HG03469 (cell line): ENCODE measurements around the gene DBNL.
A peak's percentile ranks its signal among the peaks of the same experiment; 100 is the strongest.
"Not testable (repeated sequence)": the region's sequence is repeated elsewhere in the genome, so short reads cannot be mapped to it uniquely, and the experiment has no call there.

Experiments
- ATAC-seq: cut with Tn5 transposase; IDR thresholded peaks from one replicate; pipeline ENCODE4 v1.9.1; 2021; ENCODE audit warnings: mild to moderate bottlenecking, moderate library complexity, moderate number of reproducible peaks; ENCODE audit not compliant: unreplicated experiment

Gene DBNL

DNA sequence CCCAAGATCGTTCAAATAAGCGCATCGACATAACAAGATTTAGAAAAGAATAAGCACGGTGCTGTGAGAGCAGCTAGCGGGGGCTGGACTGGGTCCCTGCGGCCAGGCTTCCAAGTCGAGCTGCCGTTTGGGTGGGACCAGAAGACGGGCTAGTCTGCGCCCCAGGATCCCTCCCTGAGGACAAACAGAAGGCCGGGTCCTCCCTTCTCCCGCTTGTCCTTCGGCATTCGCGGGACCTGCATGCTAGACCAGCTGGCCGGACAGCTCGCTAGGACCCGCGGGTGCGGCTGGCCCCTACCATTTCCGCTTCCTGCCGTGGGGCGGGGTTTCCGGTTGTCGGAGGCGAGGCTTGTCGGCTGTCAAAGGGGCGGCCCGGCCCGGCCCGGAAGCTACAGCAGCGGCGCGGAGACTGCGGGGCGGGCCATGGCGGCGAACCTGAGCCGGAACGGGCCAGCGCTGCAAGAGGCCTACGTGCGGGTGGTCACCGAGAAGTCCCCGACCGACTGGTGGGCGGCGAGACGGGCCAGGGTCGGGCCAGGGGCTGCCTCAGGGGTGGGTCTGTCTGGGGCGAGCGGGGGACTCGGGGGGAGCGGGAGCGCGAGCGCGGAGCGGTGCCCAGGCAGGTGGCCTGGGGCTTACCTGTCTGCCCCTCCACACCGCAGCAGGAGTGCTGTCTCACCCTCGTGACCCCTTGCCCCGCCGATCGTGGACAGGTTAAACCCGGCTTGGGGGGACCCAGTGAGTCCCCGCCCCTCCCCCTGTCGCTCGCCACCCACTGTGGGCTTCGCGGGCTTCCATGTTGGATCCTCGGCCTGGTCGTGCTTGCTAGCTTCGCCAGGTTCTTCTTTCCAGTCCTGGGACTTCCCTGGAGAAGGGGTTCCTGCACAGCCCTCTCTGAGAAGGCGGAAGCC is at the start of gene DBNL:
Gene DBNL, plus strand, starts transcription at position 388 of the 911 bp plus-strand sequence. Its CDS starts 36 bp downstream, at position 424.
- ATAC-seq: no peak

DNA sequence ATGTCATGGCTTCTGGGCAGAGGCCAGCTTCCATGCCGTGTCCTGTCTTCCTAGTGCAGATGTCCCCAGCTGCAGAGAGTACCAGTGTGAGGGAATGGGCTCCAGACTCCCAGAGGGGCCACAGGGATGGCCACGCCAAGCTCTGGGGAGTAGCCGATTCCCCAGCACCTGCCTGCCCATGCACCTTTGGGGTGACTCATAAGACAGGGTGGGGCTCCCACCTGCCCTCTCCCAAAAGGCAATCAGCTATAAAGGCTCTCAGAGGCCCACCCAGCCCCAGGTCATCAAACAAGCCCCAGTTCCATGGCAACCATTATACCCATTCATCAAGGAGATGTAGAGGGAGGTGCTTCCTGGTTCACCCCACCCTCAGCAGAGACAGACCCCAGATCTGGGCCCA is 47.0 kb upstream of the DBNL start, which contains the start of gene SPDYE1:
Gene SPDYE1, plus strand, starts transcription at position 366 of the 400 bp plus-strand sequence. CDS start 2,053 bp downstream, outside the sequence.
- ATAC-seq: not testable (repeated sequence)

DNA sequence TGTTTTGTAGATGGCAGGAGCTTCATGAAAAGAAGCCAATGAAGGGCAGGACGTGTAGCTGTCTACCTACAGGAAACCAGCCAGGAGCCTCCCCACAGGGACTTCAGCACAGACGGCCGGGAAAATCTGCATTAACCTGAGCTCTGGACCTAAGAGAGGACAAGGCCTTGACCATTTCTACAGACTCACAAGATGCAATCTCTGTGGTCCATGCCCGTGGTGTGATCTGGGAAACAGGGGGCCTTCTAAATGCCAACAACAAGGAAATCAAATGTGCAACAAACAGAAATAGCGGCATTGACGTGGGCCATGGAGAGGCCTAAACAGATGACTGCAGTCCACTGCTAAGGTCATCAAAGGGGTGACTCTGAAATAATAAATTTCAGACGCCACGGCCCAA is 32.4 kb upstream of the DBNL start:
- ATAC-seq: not testable (repeated sequence)

DNA sequence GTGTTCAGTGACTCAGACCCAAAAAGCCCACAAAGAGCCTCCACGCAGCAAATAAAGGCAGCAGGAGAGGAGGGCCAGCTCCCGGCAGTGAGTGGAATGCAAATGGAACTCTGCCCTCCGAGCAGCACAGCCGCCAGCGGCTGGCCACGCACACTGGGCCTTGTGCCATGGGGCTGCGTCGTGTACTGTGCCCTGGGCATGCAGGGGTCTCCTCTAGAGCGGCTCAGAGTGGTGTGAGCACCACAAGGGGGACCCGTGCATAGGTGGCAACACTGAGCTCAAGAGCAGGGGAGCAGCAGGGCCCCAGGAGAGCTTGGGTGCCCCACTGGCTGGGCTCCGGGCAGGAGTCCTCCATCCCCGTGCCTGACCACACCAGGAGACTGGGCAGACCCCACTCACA is 29.4 kb upstream of the DBNL start:
- ATAC-seq: not testable (repeated sequence)

DNA sequence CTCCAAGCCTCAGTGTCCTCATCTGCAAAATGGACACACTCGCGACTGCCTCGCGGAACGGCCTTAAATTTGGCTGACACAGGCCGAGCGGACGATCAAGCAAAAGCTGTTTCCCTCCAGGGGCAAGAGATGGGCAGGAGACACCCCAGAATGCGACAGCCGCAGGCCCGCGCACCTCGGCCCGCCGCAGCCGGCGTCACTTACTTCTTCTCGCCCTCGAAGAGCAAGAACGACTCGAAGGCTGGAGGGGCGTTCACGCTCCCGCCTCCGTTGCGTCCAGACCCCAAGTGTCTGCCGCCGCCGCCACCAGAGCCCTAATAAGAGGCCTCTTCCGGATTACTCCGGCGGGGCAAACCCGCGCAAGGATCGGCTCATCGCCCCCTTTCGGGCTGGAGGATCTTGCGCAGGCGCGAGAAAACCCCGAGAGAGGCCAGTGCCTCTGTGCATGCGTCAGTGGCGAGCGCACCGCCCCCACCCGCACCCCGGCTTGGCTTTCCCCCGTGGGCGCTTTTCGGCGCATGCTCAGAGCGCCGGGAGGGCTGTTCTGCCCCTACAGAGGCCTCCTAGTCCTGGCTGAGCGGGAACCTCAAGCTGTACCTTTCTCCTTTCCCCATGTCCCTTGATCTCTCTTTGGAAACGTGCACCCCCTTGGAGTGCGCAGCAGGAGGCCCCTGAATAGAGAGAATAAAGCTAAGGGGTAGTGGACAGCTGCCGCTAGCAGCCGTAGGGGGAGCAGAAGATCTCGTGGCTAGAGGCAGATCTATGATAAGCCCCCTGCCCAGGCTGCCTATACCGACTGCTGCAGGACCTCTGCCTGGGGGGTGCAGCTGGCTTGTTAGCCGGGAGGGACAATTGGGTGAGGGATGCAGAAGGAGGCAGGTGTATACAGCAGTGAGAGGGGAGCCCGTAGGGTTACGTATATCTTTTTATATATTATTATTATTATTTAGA is 25.4 kb upstream of the DBNL start:
- peak; percentile 87 for ATAC-seq

DNA sequence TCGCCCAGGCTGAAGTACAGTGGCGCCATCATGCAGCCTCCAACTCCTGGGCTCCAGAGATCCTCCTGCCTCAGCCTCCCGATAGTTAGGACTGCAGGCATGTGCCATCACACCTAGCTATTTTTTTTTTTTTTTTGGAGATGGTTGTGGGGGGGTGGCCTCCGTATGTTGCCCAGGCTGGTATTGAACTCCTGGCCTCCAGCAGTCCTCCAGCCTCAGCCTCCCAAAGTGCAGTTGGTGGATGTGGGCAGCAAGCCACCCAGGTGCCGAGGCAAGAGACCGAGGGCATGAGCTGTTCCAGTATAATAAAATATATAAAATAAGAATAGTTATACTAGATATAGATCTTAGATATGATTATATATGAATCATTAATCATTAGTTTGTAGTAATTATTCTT is 24.7 kb upstream of the DBNL start:
- ATAC-seq: not testable (repeated sequence)

DNA sequence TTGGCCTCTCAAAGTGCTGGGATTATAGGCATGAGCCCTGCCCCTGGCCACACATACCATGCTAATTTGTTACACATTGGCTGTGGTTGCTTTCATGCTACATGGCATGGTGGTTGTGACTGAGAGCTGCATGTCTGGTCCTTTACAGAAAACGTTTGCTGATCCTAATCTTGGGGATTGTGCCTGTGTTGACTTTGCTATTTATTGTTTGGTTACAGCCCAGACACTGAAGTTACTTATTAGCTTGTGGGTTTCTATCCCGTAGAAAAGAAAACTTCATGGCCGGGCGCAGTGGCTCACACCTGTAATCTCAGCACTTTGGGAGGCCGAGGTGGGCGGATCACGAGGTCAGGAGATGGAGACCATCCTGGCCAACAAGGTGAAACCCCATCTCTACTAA is 22.4 kb upstream of the DBNL start:
- ATAC-seq: not testable (repeated sequence)

DNA sequence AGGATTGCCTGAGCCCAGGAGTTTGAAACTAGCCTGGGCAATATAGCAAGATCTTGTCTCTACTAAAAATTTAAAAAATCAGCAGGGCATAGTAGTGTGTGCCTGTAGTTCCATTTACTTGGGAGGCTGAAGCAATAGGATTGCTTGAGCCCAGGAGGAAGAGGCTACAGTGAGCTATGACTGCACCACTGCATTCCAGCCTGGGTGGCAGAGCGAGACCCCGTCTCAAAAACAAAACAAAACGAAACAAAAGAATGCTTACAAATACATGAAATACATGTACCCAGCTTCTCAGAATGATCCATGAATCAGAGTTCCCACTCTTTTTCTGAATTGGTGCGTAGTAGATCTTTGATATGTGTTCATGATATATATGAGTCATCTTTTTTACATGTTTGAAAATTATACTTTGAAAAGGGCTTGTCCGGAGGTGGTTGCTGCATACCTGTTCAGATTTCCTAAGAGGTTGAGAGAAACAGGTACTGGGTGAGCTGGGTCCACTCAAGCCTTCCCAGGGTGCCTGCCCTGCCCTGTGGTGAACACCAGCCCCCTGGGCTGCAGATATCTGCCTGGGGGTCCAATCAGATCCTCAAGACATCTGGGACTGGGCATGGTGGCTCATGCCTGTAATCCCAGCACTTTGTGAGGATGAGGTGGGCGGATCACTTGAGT is 21.6 kb upstream of the DBNL start:
- ATAC-seq: not testable (repeated sequence)

DNA sequence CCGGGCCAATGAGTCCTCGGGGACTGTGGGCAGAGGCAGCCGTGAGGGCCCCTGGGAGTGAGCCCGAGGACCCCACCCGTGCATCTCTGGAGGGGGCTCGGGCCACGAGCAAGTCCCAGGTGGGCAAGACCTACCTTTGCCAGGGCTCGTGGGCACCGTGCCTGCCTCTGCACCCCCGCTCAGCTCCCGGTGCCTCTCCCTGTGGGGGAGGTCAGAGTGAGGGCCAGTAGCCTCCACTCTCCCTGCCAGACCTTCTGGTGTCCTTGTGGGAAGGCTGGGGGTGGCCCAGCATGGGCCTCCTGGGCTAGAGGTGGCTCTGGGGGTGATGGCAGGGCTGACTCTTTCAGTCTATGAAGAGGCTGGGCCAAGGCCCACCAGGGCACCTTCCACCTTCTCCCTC is 15.1 kb upstream of the DBNL start:
- ATAC-seq: not testable (repeated sequence)

DNA sequence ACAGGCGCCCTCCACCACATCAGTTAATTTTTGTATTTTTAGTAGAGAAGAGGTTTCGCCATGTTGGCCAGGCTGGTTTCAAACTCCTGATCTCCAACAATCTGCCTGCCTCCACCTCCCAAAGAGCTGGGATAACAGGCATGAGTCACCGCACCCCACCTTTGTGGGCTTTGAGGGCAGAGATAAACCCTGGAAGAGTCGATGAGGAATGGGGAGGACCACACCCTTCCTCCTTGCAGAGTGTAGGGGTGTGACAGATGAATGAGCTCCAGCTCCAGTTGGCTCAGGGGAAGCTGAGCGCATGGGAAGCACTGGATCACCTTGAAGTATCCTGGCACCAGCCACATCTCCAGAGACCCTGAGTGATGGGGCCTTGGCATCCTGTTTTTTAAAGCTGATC is 14.5 kb upstream of the DBNL start:
- not testable (repeated sequence) for ATAC-seq

DNA sequence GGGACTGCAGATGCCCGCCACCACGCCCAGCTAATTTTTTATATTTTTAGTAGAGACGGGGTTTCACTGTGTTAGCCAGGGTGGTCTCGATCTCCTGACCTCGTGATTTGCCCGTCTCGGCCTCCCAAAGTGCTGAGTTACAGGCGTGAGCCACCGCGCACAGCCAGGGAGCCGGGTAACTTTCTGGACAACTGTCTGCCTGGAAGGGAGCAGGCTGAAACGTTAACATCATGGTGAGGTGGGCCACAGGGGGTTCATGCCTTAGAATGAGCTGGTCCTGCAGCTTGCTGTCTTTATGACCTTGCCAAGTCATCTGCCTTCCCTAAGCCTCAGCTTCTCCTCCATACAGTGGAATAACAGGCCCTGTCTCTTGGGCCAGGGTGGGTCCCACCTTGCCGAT is 13.2 kb upstream of the DBNL start:
- ATAC-seq: not testable (repeated sequence)

DNA sequence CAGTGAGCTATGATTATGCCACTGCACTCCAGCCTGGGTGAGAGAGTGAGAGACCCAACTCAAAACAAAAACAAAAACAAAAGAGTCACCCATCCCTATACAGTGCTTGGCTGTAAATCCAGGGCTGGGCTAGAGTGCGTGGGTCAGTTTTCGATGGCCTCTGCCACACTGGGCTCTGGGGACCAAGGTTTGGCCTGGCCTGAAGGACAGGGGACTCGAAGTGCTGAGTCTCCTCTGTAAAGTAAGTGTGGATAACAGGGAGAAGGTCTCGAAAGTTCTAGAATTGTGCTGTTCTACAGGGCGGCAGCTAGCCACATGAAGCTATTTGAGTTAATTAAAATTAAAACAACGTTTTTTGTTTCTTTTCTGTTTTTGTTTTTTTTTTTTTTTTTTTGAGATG is 12.5 kb upstream of the DBNL start:
- ATAC-seq: not testable (repeated sequence)

DNA sequence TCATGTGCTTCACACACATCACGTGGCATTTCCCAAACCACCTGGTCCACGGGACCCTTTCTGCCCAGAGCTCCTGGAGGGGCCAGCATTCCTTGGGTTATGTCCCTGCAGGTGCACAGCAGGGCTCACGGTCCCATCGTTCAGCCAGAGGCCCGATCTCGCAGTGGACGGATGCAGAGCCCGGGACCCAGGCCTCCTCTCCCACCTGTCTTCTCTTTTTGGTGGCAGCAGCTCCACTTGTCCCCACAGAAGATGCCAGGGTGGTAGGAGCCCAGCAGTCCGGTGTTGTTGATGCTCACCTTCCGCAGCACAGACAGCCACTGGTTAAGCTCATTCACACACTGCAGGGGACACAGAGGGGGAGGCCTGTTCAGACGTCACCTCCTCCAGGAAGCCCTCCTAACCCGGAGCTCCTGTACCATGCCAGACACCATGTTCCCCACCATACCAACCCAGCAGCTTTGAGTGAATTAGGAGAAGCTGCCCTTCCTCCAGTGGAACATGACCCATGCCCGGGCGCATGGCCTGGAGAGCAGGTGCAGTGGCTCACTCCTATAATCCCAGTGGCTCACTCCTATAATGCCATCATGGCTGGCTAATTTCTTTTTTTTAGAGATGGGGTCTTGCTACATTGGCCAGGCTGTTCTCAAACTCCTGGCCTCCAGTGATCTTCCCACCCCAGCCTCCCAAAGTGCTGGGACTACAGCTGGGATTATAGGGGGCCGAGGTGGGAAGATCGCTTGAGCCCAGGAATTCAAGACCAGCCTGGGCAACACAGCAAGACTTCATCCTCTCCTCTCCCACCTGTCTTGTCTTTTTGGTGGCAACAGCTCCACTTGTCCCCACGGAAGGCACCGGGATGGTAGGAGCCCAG is 10.3 kb upstream of the DBNL start:
- not testable (repeated sequence) for ATAC-seq

DNA sequence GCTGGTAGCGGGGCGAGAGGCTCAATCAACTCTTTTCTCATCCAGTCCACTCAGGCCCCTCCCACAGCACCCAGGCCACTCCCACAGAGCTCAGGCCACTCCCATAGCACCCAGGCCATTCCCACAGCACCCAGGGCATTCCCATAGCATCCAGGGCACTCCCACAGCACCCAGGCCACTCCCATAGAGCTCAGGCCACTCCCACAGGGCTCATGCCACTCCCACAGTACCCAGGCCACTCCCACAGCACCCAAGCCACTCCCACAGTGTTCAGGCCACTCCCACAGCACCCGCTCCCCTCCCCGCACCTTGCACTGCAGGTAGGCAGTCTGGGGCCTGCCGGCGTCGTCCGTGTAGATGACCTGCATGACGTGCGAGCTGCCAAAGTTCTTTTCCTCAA is 8.1 kb upstream of the DBNL start:
- not testable (repeated sequence) for ATAC-seq

DNA sequence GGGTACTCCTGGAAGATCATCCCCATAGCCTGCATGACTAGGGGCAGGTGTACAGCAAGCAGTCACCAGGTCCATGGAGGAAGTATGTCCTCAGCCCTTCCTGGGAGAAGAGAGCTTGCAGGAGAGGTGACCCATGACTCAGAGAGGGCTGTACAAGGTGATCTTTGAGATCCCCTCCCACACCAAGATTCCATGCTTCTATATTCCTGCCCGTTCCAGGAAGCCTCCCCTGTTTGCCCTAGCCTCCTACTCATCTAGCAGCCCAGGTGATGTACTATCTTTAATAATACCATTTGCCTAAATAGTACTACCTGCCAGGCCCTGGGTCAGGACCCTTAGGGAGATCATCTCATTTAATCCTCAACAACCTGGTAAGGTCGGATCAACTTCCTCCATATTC is 6.6 kb upstream of the DBNL start:
- ATAC-seq: not testable (repeated sequence)

DNA sequence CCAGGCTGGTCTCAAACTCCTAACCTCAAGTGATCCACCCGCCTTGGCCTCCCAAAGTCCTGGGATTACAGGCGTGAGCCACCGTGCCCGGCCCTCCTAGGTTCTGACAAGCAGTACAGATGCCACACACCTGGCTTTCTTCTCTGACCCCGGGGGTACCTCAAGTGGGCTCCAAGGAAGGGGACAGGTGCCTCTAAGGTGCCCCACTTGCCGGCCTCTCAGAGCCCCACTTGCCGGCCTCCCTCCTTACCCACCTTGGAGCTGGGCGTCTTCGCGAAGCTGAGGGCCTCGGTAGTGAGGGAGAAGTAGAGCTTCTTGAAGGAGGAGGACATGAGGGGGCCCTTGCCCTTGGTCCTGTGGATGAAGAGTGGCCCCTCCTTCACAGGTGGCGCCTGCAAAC is 5.9 kb upstream of the DBNL start:
- ATAC-seq: not testable (repeated sequence)

DNA sequence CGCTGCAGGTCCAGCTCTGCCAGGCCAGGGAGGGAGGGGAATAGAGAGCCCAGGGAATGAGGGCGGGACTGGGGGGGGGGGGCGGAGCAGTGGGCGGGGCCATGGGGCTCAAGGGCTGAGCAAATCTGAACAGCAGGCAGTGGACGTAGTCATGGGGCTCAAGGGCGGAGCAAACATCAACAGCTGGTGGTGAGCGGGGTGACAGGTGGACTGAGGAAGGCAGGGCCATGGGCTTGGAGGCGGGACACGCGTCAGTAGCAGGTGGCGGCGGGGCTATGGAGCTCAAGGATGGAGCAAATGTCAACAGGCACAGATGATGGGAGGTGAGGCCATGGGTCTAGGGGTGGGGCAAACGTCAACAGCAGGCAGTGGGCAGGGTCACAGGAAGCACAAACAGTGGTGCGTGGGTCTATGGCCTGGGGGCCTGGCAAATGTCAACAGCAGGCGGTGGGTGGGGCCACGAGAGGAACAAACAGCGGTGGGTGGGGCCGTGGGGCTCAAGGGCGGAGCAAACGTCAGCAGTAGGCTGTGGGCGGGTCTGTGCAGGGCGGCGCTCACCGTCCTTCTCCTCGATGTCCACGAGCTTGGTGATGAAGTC is 5.4 kb upstream of the DBNL start:
- not testable (repeated sequence) for ATAC-seq

DNA sequence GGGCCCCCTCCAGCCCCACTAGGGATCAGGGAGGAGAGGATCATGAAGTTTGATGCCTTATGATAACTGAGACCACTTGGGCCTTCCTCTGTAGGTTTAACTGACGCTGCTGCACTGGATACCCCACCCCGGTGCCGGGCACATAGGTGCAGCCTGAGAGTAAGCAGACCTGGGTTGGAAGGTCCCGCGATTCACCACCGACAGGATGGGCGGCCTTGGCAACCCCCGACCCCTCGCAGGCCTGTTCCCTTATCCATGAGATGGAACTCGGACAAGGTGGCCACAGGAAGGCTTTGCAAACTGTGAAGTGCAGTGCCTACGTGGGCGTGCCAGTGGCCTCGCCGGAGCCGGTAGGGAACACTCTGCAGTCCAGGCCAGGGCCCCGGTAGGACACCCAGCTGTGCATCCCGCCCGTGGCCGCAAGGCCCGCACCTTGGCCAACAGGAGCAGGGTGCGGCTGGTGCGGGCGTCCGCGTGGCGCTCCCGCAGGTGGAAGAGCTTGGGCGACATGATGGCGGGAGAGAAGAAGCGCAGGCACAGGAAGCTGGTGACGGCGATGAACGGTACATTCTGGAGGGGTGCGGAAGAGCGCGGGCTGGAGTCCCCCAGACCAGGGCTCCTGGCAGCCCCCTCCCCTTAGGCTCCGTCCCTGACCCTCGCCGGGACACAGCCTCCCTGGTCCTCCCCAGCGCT is 4.6 kb upstream of the DBNL start:
- ATAC-seq: peak; percentile 3

DNA sequence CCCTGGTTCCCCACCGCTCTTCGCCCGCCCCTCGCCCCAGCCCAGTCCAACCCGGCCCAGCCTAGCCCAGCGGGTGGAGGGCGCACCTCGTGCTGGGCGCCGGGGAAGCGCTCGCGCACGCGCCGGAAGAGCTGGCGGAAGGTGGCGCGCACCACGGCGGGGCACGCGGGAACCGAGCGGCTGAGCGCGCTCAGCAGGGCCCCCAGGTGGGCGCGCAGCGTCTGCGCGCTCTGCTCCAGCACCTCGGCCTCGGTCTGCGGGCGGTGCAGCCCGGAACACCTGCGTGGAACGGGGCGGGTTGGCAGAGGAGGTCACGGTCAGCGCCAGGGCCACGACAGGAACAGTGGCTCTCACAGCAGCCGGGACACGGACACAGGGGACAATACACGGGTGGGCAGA is 4.0 kb upstream of the DBNL start:
- peak; percentile 28 for ATAC-seq
